Heart left ventricle (tissue), 13 donors: Measurements from ENCODE around the gene CMC2.

Source experiments
- POLR2A ChIP-seq, 2 donors: fragments of 450-650 bp; IDR thresholded peaks; one replicate each; pipeline ENCODE4 v1.6.1; 2017; ENCODE audit warnings: antibody characterized with exemption in 2 of 2, mild to moderate bottlenecking in 2 of 2, moderate library complexity in 2 of 2
- TF ChIP-seq, protein P1 (sequence below), 12 donors: fragments of 200-600 bp; sonication (generic) in 4 of 12; IDR thresholded peaks; one replicate each; pipeline versions ENCODE4 v1.5.0 to v1.8.0; 2018 to 2022; ENCODE audit warnings: antibody characterized with exemption in 12 of 12, mild to moderate bottlenecking in 5 of 12
- donor health status: ischemic (EF 13 %, LVEDD 7.1; RV severe dilation, severe dysfunction).
- donor health status: DM: no; HTN: yes; CAD: no.
- donor health status: DM: no; HTN: no; CAD: no.
- donor health status: ischemic (EF 25% LVEDD 6.9; RV normal size, moderate dysfunction).
- donor health status: ischemic (EF 25% LVEDD 5.7; RV mildly dilated, moderate dysfunction).
- donor health status: ischemic (EF 35%, LVEDD 5.7; RV mildly dilated, moderate dysfunction).
- donor health status: nonischemic (EF 11% LVEDD 7.7; RV severe dilation, severe dysfunction).
- donor health status: DM: yes; HTN: yes; CAD: no.
- donor health status: PGD.
- donor health status: ischemic (EF 29% LVEDD 5.4; RV normal size, mild dysfunction).
- donor health status: nonischemic (EF 23%, LVEDD 6.1; RV moderate dilation, normal function).

- TF ChIP-seq, protein P1, sequence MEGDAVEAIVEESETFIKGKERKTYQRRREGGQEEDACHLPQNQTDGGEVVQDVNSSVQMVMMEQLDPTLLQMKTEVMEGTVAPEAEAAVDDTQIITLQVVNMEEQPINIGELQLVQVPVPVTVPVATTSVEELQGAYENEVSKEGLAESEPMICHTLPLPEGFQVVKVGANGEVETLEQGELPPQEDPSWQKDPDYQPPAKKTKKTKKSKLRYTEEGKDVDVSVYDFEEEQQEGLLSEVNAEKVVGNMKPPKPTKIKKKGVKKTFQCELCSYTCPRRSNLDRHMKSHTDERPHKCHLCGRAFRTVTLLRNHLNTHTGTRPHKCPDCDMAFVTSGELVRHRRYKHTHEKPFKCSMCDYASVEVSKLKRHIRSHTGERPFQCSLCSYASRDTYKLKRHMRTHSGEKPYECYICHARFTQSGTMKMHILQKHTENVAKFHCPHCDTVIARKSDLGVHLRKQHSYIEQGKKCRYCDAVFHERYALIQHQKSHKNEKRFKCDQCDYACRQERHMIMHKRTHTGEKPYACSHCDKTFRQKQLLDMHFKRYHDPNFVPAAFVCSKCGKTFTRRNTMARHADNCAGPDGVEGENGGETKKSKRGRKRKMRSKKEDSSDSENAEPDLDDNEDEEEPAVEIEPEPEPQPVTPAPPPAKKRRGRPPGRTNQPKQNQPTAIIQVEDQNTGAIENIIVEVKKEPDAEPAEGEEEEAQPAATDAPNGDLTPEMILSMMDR (IDR thresholded peaks at IDR 0.05), result no peak
- no peak for TF ChIP-seq POLR2A (IDR thresholded peaks at IDR 0.05)
Measured at GRCh38 chr16:80994451-80994850, 12.2 kb downstream of the CMC2 start.
